K562 (cell line): ENCODE measurements around the gene MTERF4. TPM values are rescaled to one million over a fixed set of nuclear protein-coding genes. Genes with fewer than 3 reads are reported as not detected.

ENCODE experiments used
- CHD4 ChIP-seq: fragments of 200-600 bp; sonication (generic); IDR thresholded peaks from 3 replicates; pipeline ENCODE4 v1.6.1; 2012; ENCODE audit warnings: low read depth, mild to moderate bottlenecking, mixed read lengths, low read length, inconsistent platforms; ENCODE audit not compliant: insufficient read depth, insufficient replicate concordance, poor library complexity, severe bottlenecking
- GTF2F1 ChIP-seq: IDR thresholded peaks from 2 replicates; pipeline ENCODE4 v1.6.1; 2011; ENCODE audit warnings: low read depth, low read length, improper control_type of control experiment
- HEY1 ChIP-seq: fragments of 250-450 bp; sonication (Bioruptor Pico); IDR thresholded peaks from 2 replicates; pipeline ENCODE4 v1.5.0; 2020; ENCODE audit warnings: mild to moderate bottlenecking, moderate library complexity, borderline replicate concordance
- HMBOX1 ChIP-seq: sonication (generic); IDR thresholded peaks from 2 replicates; pipeline ENCODE4 v1.6.1; 2016
- KLF13 ChIP-seq: fragments of 450-650 bp; IDR thresholded peaks from 2 replicates; pipeline ENCODE4 v1.6.1; 2016; ENCODE audit warnings: missing genetic modification characterization, low read depth, mild to moderate bottlenecking, missing compliant biosample characterization, moderate library complexity, borderline replicate concordance
- MAFG ChIP-seq: fragments of 450-650 bp; conservative IDR thresholded peaks from 2 replicates; pipeline ENCODE4 v1.6.1; 2016; ENCODE audit warnings: missing genetic modification characterization, missing compliant biosample characterization
- MBD2 ChIP-seq: sonication (generic); IDR thresholded peaks from 2 replicates; pipeline ENCODE4 v1.6.1; 2016; ENCODE audit warnings: low read depth, borderline replicate concordance
- MCM7 ChIP-seq, 2 experiments: fragments of 450-650 bp; IDR thresholded peaks; 2 replicates each; pipeline ENCODE4 v1.6.1; 2016 to 2018
- NFE2 ChIP-seq: IDR thresholded peaks from 2 replicates; pipeline ENCODE4 v1.6.1; 2014; ENCODE audit warnings: antibody characterized with exemption, low read depth
- PML ChIP-seq: IDR thresholded peaks from 2 replicates; pipeline ENCODE4 v1.6.1; 2012; ENCODE audit warnings: low read length, inconsistent platforms
- RAD51 ChIP-seq: fragments of 450-650 bp; IDR thresholded peaks from 2 replicates; pipeline ENCODE4 v1.7.1; 2016; ENCODE audit warnings: low read depth, mild to moderate bottlenecking, borderline replicate concordance
- RBM34 ChIP-seq: fragments of 200-400 bp; formaldehyde crosslinking; IDR thresholded peaks from 2 replicates; pipeline ENCODE4 v1.6.1; 2018; ENCODE audit warnings: low read length, borderline replicate concordance; ENCODE audit not compliant: insufficient read depth
- RFX5 ChIP-seq: IDR thresholded peaks from 2 replicates; pipeline ENCODE4 v1.6.1; 2011; ENCODE audit warnings: low read depth, mild to moderate bottlenecking, improper control_type of control experiment, low read length
- SNAPC5 ChIP-seq: fragments of 250-450 bp; sonication (Bioruptor Pico); IDR thresholded peaks from 2 replicates; pipeline ENCODE4 v1.8.0; 2021; ENCODE audit warnings: moderate library complexity, mild to moderate bottlenecking, inconsistent platforms
- SRSF7 ChIP-seq: fragments of 200-400 bp; formaldehyde crosslinking; optimal IDR thresholded peaks from 2 replicates; pipeline ENCODE3; 2017; ENCODE audit warnings: mild to moderate bottlenecking, low read depth, low read length
- TAF1 ChIP-seq: IDR thresholded peaks from 2 replicates; pipeline ENCODE4 v1.6.1; 2011; ENCODE audit warnings: mild to moderate bottlenecking, low read length, moderate library complexity; ENCODE audit not compliant: insufficient read depth, control insufficient read depth, severe bottlenecking; ENCODE audit errors: extremely low read depth
- U2AF2 ChIP-seq: fragments of 200-400 bp; formaldehyde crosslinking; optimal IDR thresholded peaks from 2 replicates; pipeline ENCODE3; 2017; ENCODE audit warnings: low read depth, mild to moderate bottlenecking, low read length
- ZBTB11 ChIP-seq, 3 experiments: fragments of 200-800 bp in 1 of 3; fragments of 250-450 bp in 1 of 3; fragments of 450-650 bp in 1 of 3; sonication (Bioruptor Pico) in 1 of 3; sonication (Bioruptor generic) in 1 of 3; formaldehyde crosslinking in 1 of 3; IDR thresholded peaks; 2 replicates each; pipeline versions ENCODE4 v1.6.1 to v1.8.0; 2016 to 2022; ENCODE audit warnings: mild to moderate bottlenecking in 2 of 3, missing genetic modification characterization in 2 of 3, missing compliant biosample characterization in 1 of 3, moderate library complexity in 1 of 3
- ZFP91 ChIP-seq: sonication (generic); formaldehyde crosslinking; IDR thresholded peaks from 2 replicates; pipeline ENCODE4 v1.8.0; 2022; ENCODE audit warnings: mild to moderate bottlenecking, missing genetic modification reagents
- ZNF143 ChIP-seq: sonication (generic); formaldehyde crosslinking; IDR thresholded peaks from 2 replicates; pipeline ENCODE4 v1.9.0; 2022; ENCODE audit warnings: mild to moderate bottlenecking, missing genetic modification reagents
- ZNF511 ChIP-seq: sonication (generic); formaldehyde crosslinking; IDR thresholded peaks from 2 replicates; pipeline ENCODE4 v1.8.0; 2022; ENCODE audit warnings: mild to moderate bottlenecking, missing genetic modification reagents
- polyA plus RNA-seq, 8 experiments: library from polyadenylated mRNA; depleted of rRNA in 4 of 8; stranded (reverse) in 5 of 8; unstranded in 3 of 8; fragments of >200 nt; fragmentation: Nextera tagmentation in 2 of 8; fragmentation: Illumina TruSeq in 1 of 8; extraction: Ambion mirVana in 2 of 8; extraction: Trizol in 1 of 8; gene quantifications; 2 replicates each; pipeline versions ENCODE4 v1.2.1 to v1.2.3, GENCODE V29; 2011 to 2014; ENCODE audit warnings: inconsistent platforms in 1 of 8, missing spikeins in 1 of 8
- total RNA-seq, 7 experiments: library from RNA; depleted of rRNA in 6 of 7; stranded (reverse); fragments of >200 nt in 6 of 7; fragmentation: Illumina TruSeq in 2 of 7; extraction: Trizol in 2 of 7; gene quantifications; 2 replicates each; pipeline versions ENCODE4 v1.2.1 to v1.2.3, GENCODE V29; 2011 to 2021; ENCODE audit warnings: low replicate concordance in 1 of 7

Gene MTERF4
- total and polyA plus RNA-seq, 9 of the 15 experiments (the other 6 are each of a cell fraction or from before 2014, with no cell fraction given), result 15.3 to 29.6 (median 21.2) TPM

- TF ChIP-seq GTF2F1, result no peak
- no peak for TF ChIP-seq ZNF143 (CRISPR knock-in tag)
- no peak for TF ChIP-seq SRSF7
- no peak for TF ChIP-seq HEY1 (CRISPR knock-in tag)
- TF ChIP-seq RAD51, result no peak
- TF ChIP-seq RFX5, result no peak
- TF ChIP-seq ZFP91, result no peak
- TF ChIP-seq ZNF511 (CRISPR knock-in tag), result peak; percentile 48; the same call in 1 of the 2 replicates
- no peak for TF ChIP-seq ZBTB11 (CRISPR knock-in tag; IDR thresholded peaks at IDR 0.05)
- no peak for TF ChIP-seq HMBOX1
- no peak for TF ChIP-seq SNAPC5 (CRISPR knock-in tag)
- TF ChIP-seq NFE2, result no peak
- TF ChIP-seq TAF1, result peak; percentile 42
- TF ChIP-seq KLF13, result no peak
- no peak for TF ChIP-seq MAFG (tag)
- TF ChIP-seq PML, result no peak
- TF ChIP-seq CHD4, result no peak
- no peak for TF ChIP-seq MCM7 (IDR thresholded peaks at IDR 0.05)
- TF ChIP-seq RBM34, result no peak
- TF ChIP-seq U2AF2, result no peak
- peak; percentile 80 for TF ChIP-seq MBD2
Observed at GRCh38 chr2:241148891-241149674, 47.0 kb upstream of the MTERF4 start, which contains the start of gene PASK (continued).
